ENCODE measurements around the gene MRPS9. TPM values are rescaled to one million over a fixed set of nuclear protein-coding genes. Genes with fewer than 3 reads are reported as not detected.

The MRPS9 gene
- total and polyA plus RNA-seq, 7 donors: 13.8 to 38.5 (median 18.4) TPM

- Histone ChIP-seq H3K4me1 (no peaks in the 10 kb centered on the region), H3K27me3 (no peaks in the 10 kb centered on the region), H3K9me3 (no peaks in the 10 kb centered on the region), H3K27ac (no peak overlapping the region), H3K36me3 (peaks cover 0 to 16% (median 0%) of the 10 kb centered on the region in 4 donors), H3K4me3 (no peak overlapping the region)
- WGBS, 2 donors: 97 to 98% methylated on average over 4 of the region's 4 CpGs
- DNase-seq: no peak
- intact Hi-C loops (cut with DNase I): no loop called here
- TF ChIP-seq POLR2AphosphoS5 (IDR thresholded peaks at IDR 0.05): no peak
- TF ChIP-seq POLR2A (IDR thresholded peaks at IDR 0.05): no peak
- TF ChIP-seq CTCF (IDR thresholded peaks at IDR 0.05): no peak
- TF ChIP-seq EP300 (IDR thresholded peaks at IDR 0.05): no peak
These were observed 33.5 kb downstream of the MRPS9 start for GRCh38 chr2:105071379-105071778.

GRCh38 chr2:105072039-105072438 lies 34.2 kb downstream of the MRPS9 start:
- Histone ChIP-seq H3K4me3 (no peak overlapping the region), H3K4me1 (no peaks in the 10 kb centered on the region), H3K27ac (no peak overlapping the region), H3K27me3 (no peaks in the 10 kb centered on the region), H3K9me3 (no peaks in the 10 kb centered on the region), H3K36me3 (peaks cover 0 to 16% (median 0%) of the 10 kb centered on the region in 4 donors)
- DNase-seq: no peak
- TF ChIP-seq EP300 (IDR thresholded peaks at IDR 0.05) (no peak), POLR2AphosphoS5 (IDR thresholded peaks at IDR 0.05) (no peak)
- intact Hi-C loops (cut with DNase I): no loop called here
- 71 to 88% methylated on average over 2 of the region's 2 CpGs for WGBS, 2 donors

- TF ChIP-seq POLR2A (IDR thresholded peaks at IDR 0.05) (no peak), POLR2AphosphoS5 (IDR thresholded peaks at IDR 0.05) (no peak), CTCF (IDR thresholded peaks at IDR 0.05) (no peak), EP300 (IDR thresholded peaks at IDR 0.05) (no peak)
- Histone ChIP-seq H3K27me3 (no peaks in the 10 kb centered on the region), H3K27ac (no peak overlapping the region), H3K4me1 (no peaks in the 10 kb centered on the region), H3K36me3 (peaks cover 0 to 16% (median 0%) of the 10 kb centered on the region in 4 donors), H3K4me3 (no peak overlapping the region), H3K9me3 (no peaks in the 10 kb centered on the region)
- intact Hi-C loops (cut with DNase I): no loop called here
- DNase-seq: no peak
- 74 to 93% methylated on average over 4 of the region's 4 CpGs for WGBS, 2 donors
These were observed 35.7 kb downstream of the MRPS9 start for GRCh38 chr2:105073591-105073990.

- TF ChIP-seq POLR2A (IDR thresholded peaks at IDR 0.05): no peak
- TF ChIP-seq CTCF (IDR thresholded peaks at IDR 0.05): no peak
- no peak for TF ChIP-seq EP300 (IDR thresholded peaks at IDR 0.05)
- TF ChIP-seq POLR2AphosphoS5 (IDR thresholded peaks at IDR 0.05): no peak
- Histone ChIP-seq H3K27ac (no peak overlapping the region), H3K9me3 (no peaks in the 10 kb centered on the region), H3K27me3 (no peaks in the 10 kb centered on the region), H3K36me3 (peaks cover 0 to 13% (median 0%) of the 10 kb centered on the region in 4 donors), H3K4me1 (no peaks in the 10 kb centered on the region), H3K4me3 (no peak overlapping the region)
- DNase-seq: no peak
- WGBS, 2 donors: 88 to 90% methylated on average over 3 of the region's 3 CpGs
- intact Hi-C loops (cut with DNase I): no loop called here
These were observed 38.3 kb downstream of the MRPS9 start for GRCh38 chr2:105076121-105076520.

- intact Hi-C loops (cut with DNase I): no loop called here
- TF ChIP-seq EP300 (IDR thresholded peaks at IDR 0.05) (no peak), POLR2AphosphoS5 (IDR thresholded peaks at IDR 0.05) (no peak), POLR2A (IDR thresholded peaks at IDR 0.05) (no peak), CTCF (IDR thresholded peaks at IDR 0.05) (no peak)
- 93 to 95% methylated on average over 10 of the region's 10 CpGs for WGBS, 2 donors
- Histone ChIP-seq H3K4me1 (no peaks in the 10 kb centered on the region), H3K9me3 (no peaks in the 10 kb centered on the region), H3K36me3 (peaks cover 0 to 14% (median 0%) of the 10 kb centered on the region in 4 donors), H3K27ac (no peak overlapping the region), H3K4me3 (no peak overlapping the region), H3K27me3 (no peaks in the 10 kb centered on the region)
- DNase-seq: no peak
These were observed 41.1 kb downstream of the MRPS9 start for GRCh38 chr2:105078906-105079495.
